Measurements from ENCODE around the gene CPEB1. TPM values are rescaled to one million over a fixed set of nuclear protein-coding genes. Genes with fewer than 3 reads are reported as not detected.
"Not testable (repeated sequence)": the region's sequence is repeated elsewhere in the genome, so short reads cannot be mapped to it uniquely, and the experiment has no call there.

CPEB1 gene
- total RNA-seq, 1 experiment from 2014 or later: 1.0 TPM

DNA sequence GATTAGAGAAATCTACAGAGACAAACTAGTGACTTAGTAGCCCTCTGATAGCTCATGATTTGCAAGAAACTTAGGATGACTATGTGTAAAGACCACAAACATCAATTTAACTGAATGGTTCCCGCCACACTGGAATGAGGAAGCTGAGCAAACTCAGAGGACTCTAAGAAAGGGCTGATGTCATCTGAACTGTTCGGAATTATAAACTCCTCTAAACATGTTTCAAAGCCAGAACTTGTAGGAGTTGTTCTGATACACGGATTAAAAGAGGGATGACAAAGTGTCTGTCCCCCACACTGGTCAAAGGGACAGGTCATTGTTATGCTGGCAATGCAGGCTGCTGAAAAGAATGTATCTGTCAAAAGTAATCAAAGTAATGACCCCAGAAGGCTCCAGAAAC lies 141.3 kb downstream of the CPEB1 start:
- H3K27ac Mint-ChIP-seq; H3K18ac ChIP-seq (ENCODE audit: insufficient read length, low read depth, low read length); H2BK15ac ChIP-seq (ENCODE audit: low read depth, low read length); H3K56ac ChIP-seq (ENCODE audit: insufficient read length, low read depth, low read length); H3K14ac ChIP-seq (ENCODE audit: insufficient read depth, low read length); H3K23ac ChIP-seq (ENCODE audit: insufficient read length, low read depth, low read length); H4K20me1 ChIP-seq (ENCODE audit: control insufficient read depth, insufficient read depth, insufficient read length); H3K23me2 ChIP-seq (ENCODE audit: insufficient read length, low read depth, low read length, poor library complexity, severe bottlenecking); H3K4me1 ChIP-seq (ENCODE audit: insufficient read depth, low read length); H4K8ac ChIP-seq (replicated peaks; ENCODE audit: insufficient read length, low read depth, low read length); H2BK120ac ChIP-seq (ENCODE audit: low read depth, low read length, poor library complexity, severe bottlenecking); H4K5ac ChIP-seq (ENCODE audit: insufficient read length, low read depth, low read length); H3K4me3 Mint-ChIP-seq; H2AFZ ChIP-seq (ENCODE audit: low read length); H3K4ac ChIP-seq (ENCODE audit: low read depth, low read length); H2AK5ac ChIP-seq (ENCODE audit: insufficient read length, low read length); H2BK5ac ChIP-seq (ENCODE audit: insufficient read length, low read length); H3K27me3 ChIP-seq (ENCODE audit: insufficient read depth, low read length); H3K4me2 ChIP-seq (ENCODE audit: insufficient read depth, insufficient read length, low read length); H2BK20ac ChIP-seq (ENCODE audit: low read depth, low read length, poor library complexity, severe bottlenecking); H3K79me1 ChIP-seq (ENCODE audit: insufficient read depth, low read depth, low read length, poor library complexity, severe bottlenecking); H3K79me2 ChIP-seq (ENCODE audit: insufficient read depth, low read length); H3K27ac ChIP-seq (ENCODE audit: insufficient read length, low read depth, low read length); H3K9me3 Mint-ChIP-seq; H3K36me3 Mint-ChIP-seq (ENCODE audit: insufficient read depth in 1 of 3, low read depth in 3 of 3); H2BK12ac ChIP-seq (ENCODE audit: insufficient read length, low read depth, low read length); H3K4me1 Mint-ChIP-seq; H3T11ph ChIP-seq (ENCODE audit: low read length); H3K9ac ChIP-seq (ENCODE audit: extremely low read depth, insufficient read length, low read length); H3K9me3 ChIP-seq (ENCODE audit: control insufficient read depth, low read depth, low read length); DNase-seq; H3K27me3 Mint-ChIP-seq (ENCODE audit: low read depth); H4K91ac ChIP-seq (ENCODE audit: insufficient read length, low read depth, low read length): not testable (repeated sequence)
- WGBS (ENCODE audit: extremely low coverage, insufficient read length, low lambda C conversion rate): no CpG with 5 or more reads among the region's 3 CpGs

DNA sequence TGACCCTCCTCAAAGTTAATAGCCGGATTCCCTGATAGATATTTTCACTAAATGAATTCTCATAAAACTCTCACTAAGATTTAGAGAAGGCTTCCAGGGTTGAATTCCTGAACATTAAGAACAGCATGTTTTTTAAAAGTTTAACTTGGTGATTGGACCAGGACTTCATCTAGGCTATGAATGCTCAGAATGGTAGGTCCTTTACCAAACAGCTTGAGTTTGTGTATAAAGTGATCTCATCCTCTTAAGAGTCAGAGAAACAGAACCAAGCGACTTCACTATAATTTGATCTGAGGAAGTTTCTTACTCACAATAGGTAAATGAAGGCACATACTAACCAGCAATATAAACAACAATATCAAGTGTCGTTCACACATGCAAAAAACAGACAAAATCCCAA lies 143.1 kb downstream of the CPEB1 start:
- not testable (repeated sequence) for H3K23me2 ChIP-seq (ENCODE audit: insufficient read length, low read depth, low read length, poor library complexity, severe bottlenecking); H3K4ac ChIP-seq (ENCODE audit: low read depth, low read length); H2BK120ac ChIP-seq (ENCODE audit: low read depth, low read length, poor library complexity, severe bottlenecking); H3K56ac ChIP-seq (ENCODE audit: insufficient read length, low read depth, low read length); H3K79me1 ChIP-seq (ENCODE audit: insufficient read depth, low read depth, low read length, poor library complexity, severe bottlenecking); H3K14ac ChIP-seq (ENCODE audit: insufficient read depth, low read length); H2BK15ac ChIP-seq (ENCODE audit: low read depth, low read length); H4K5ac ChIP-seq (ENCODE audit: insufficient read length, low read depth, low read length); H3K79me2 ChIP-seq (ENCODE audit: insufficient read depth, low read length); H3K36me3 Mint-ChIP-seq (ENCODE audit: insufficient read depth in 1 of 3, low read depth in 3 of 3); H2AK5ac ChIP-seq (ENCODE audit: insufficient read length, low read length); H3K27me3 Mint-ChIP-seq (ENCODE audit: low read depth); H4K8ac ChIP-seq (replicated peaks; ENCODE audit: insufficient read length, low read depth, low read length); H3K18ac ChIP-seq (ENCODE audit: insufficient read length, low read depth, low read length); H3K4me3 Mint-ChIP-seq; H3K23ac ChIP-seq (ENCODE audit: insufficient read length, low read depth, low read length); H3K4me1 ChIP-seq (ENCODE audit: insufficient read depth, low read length); H3K9me3 Mint-ChIP-seq; H2BK20ac ChIP-seq (ENCODE audit: low read depth, low read length, poor library complexity, severe bottlenecking); H3K27me3 ChIP-seq (ENCODE audit: insufficient read depth, low read length); H2BK12ac ChIP-seq (ENCODE audit: insufficient read length, low read depth, low read length); DNase-seq; H3T11ph ChIP-seq (ENCODE audit: low read length); H2AFZ ChIP-seq (ENCODE audit: low read length); H3K9me3 ChIP-seq (ENCODE audit: control insufficient read depth, low read depth, low read length); H3K9ac ChIP-seq (ENCODE audit: extremely low read depth, insufficient read length, low read length); H3K4me2 ChIP-seq (ENCODE audit: insufficient read depth, insufficient read length, low read length); H3K27ac Mint-ChIP-seq; H2BK5ac ChIP-seq (ENCODE audit: insufficient read length, low read length); H4K20me1 ChIP-seq (ENCODE audit: control insufficient read depth, insufficient read depth, insufficient read length); H3K27ac ChIP-seq (ENCODE audit: insufficient read length, low read depth, low read length); H3K4me1 Mint-ChIP-seq; H4K91ac ChIP-seq (ENCODE audit: insufficient read length, low read depth, low read length)
- no CpG with 5 or more reads among the region's 3 CpGs for WGBS (ENCODE audit: extremely low coverage, insufficient read length, low lambda C conversion rate)

Measured in H9 (cell line).